Thymus (tissue), 11 donors: ENCODE data around the gene FAM237B. TPM values are rescaled to one million over a fixed set of nuclear protein-coding genes. Genes with fewer than 3 reads are reported as not detected.
"Not testable (repeated sequence)": the region's sequence is repeated elsewhere in the genome, so short reads cannot be mapped to it uniquely, and the experiment has no call there.

Experiments
- DNase-seq, 9 donors: peaks; one replicate each; pipeline ENCODE4 v3.0.0-alpha.2; 2013; ENCODE audit warnings: low spot score in 9 of 9, low read depth in 6 of 9, missing footprints in 1 of 9
- H3K27ac ChIP-seq, 2 donors: one replicate each; pipeline ENCODE4 v1.5.1; 2013; ENCODE audit warnings: control low read depth in 1 of 2, low read depth in 1 of 2, low read length in 1 of 2, mild to moderate bottlenecking in 1 of 2, moderate library complexity in 1 of 2
- H3K27me3 ChIP-seq, 2 donors: one replicate each; pipeline ENCODE4 v1.5.1; 2013; ENCODE audit warnings: low read length in 1 of 2; ENCODE audit not compliant: control insufficient read depth in 2 of 2, insufficient read depth in 1 of 2
- H3K36me3 ChIP-seq, 2 donors: one replicate each; pipeline ENCODE4 v1.5.1; 2013; ENCODE audit warnings: low read length in 1 of 2, mild to moderate bottlenecking in 1 of 2, moderate library complexity in 1 of 2; ENCODE audit not compliant: control insufficient read depth in 2 of 2, insufficient read depth in 2 of 2
- H3K4me1 ChIP-seq, 2 donors: one replicate each; pipeline ENCODE4 v1.5.1; 2013; ENCODE audit warnings: low read length in 2 of 2; ENCODE audit not compliant: control insufficient read depth in 2 of 2, insufficient read depth in 2 of 2
- H3K4me3 ChIP-seq, 2 donors: one replicate each; pipeline ENCODE4 v1.5.1; 2013; ENCODE audit warnings: low read length in 2 of 2, control low read depth in 1 of 2, mild to moderate bottlenecking in 1 of 2
- H3K9me3 ChIP-seq, 2 donors: one replicate each; pipeline ENCODE4 v1.5.1; 2013; ENCODE audit warnings: low read length in 1 of 2, mild to moderate bottlenecking in 1 of 2; ENCODE audit not compliant: control insufficient read depth in 2 of 2, insufficient read depth in 1 of 2
- WGBS: extraction: QIAGEN DNeasy Blood & Tissue Kit; methylation state at CpG from one replicate; pipeline ENCODE4 v1.1.7; 2013; 5-methylcytosine and 5-hydroxymethylcytosine counted together
- polyA plus RNA-seq: library from polyadenylated mRNA; stranded (reverse); fragments of 200-250 nt; gene quantifications from one replicate; pipeline ENCODE4 v1.2.3, GENCODE V29; 2013
- total RNA-seq: library from RNA; stranded (reverse); fragments of 120-200 nt; gene quantifications from one replicate; pipeline ENCODE4 v1.2.4, GENCODE V29; 2013
- donor health status: healthy.

The FAM237B gene
- total and polyA plus RNA-seq, 2 donors = not detected

DNA sequence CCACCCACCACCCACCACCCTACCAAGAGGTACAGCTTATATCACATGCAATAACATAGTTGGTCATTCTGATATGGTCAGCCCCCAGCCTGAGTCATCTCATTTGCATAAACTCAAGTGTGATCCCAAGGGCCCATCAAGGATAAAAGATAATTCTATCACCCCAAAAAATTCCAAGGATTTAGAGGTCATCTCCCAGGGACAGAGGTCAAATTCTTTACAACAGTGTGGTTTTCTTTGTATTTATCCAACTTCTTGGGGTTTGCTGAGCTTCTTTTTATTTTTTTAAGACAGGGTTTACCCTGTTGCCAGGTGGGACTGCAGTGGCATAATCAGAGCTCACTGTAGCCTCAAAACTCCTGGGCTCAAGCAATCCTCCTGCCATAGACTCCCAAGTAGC lies 16.0 kb upstream of the FAM237B start:
- Histone ChIP-seq H3K27ac (no peak overlapping the region), H3K4me3 (no peak overlapping the region), H3K4me1 (no peaks in the 10 kb centered on the region), H3K9me3 (no peaks in the 10 kb centered on the region), H3K27me3 (no peaks in the 10 kb centered on the region), H3K36me3 (no peaks in the 10 kb centered on the region)
- no peak for DNase-seq

DNA sequence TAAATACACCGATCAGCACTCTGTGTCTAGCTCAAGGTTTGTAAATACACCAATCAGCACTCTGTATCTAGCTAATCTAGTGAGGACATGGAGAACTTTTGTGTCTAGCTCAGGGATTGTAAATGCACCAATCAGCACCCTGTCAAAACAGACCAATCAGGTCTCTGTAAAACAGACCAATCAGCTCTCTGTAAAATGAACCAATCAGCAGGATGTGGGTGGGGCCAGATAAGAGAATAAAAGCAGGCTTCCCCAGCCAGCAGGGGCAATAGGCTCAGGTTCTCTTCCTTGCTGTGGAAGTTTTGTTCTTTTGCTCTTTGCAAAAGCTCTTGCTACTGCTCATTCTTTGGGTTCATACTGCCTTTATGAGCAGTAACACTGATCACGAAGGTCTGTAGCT lies 13.8 kb upstream of the FAM237B start:
- not testable (repeated sequence) for DNase-seq, H3K27ac ChIP-seq
- 82% methylated on average over 2 of the region's 2 CpGs for WGBS

GRCh38 chr7:90334193-90334843 lies 13.2 kb upstream of the FAM237B start:
- no peaks in the 10 kb centered on the region for H3K4me1 ChIP-seq
- no peak overlapping the region for H3K4me3 ChIP-seq
- WGBS = 97% methylated on average over 48 of the region's 48 CpGs
- H3K9me3 ChIP-seq = no peaks in the 10 kb centered on the region
- DNase-seq = no peak
- no peaks in the 10 kb centered on the region for H3K36me3 ChIP-seq
- H3K27me3 ChIP-seq = no peaks in the 10 kb centered on the region
- no peak overlapping the region for H3K27ac ChIP-seq

More for the DNA sequence above, 13.8 kb upstream of the FAM237B start:
- H3K9me3 ChIP-seq, H3K27me3 ChIP-seq, H3K4me1 ChIP-seq, H3K36me3 ChIP-seq, H3K4me3 ChIP-seq: not testable (repeated sequence)

- DNase-seq = no peak
- Histone ChIP-seq H3K27ac (no peak overlapping the region), H3K4me1 (no peaks in the 10 kb centered on the region), H3K4me3 (no peak overlapping the region), H3K36me3 (no peaks in the 10 kb centered on the region), H3K9me3 (no peaks in the 10 kb centered on the region), H3K27me3 (peaks cover 4 to 12% of the 10 kb centered on the region in 2 donors)
- WGBS = 35% methylated on average over 1 of the region's 1 CpG
Observed at GRCh38 chr7:90326500-90326899, 5.4 kb upstream of the FAM237B start.

- no peak overlapping the region for H3K27ac ChIP-seq
- no peaks in the 10 kb centered on the region for H3K36me3 ChIP-seq
- DNase-seq = no peak
- H3K27me3 ChIP-seq = peaks cover 15 to 34% of the 10 kb centered on the region in 2 donors
- H3K4me1 ChIP-seq = no peaks in the 10 kb centered on the region
- H3K4me3 ChIP-seq = no peak overlapping the region
- H3K9me3 ChIP-seq = no peaks in the 10 kb centered on the region
Observed at GRCh38 chr7:90322837-90323236, 1.7 kb upstream of the FAM237B start.

- peaks cover 15 to 34% of the 10 kb centered on the region in 2 donors for H3K27me3 ChIP-seq
- no peak overlapping the region for H3K4me3 ChIP-seq
- no peak for DNase-seq
Observed at GRCh38 chr7:90320418-90320800, 695 bp downstream of the FAM237B start.

DNA sequence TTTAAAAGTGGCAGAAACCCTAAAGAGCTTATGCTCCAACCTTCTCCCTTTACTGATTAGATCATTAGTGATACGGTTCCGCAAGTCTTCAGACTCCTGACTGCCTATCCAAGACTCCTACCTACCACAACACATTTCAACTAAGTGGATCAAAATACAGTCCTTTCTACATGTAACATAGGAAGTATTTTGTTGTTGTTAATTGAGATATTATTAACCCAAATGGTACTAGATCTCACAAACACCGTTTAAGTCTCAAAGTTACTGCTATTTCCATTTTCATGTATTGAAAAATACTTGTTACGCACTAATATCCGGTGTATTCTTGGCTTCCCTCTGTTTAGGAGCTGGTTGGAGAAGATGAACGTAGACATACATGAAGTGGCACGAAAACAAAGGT lies 1.1 kb downstream of the FAM237B start:
- no peak for DNase-seq
- Histone ChIP-seq H3K27me3 (peaks cover 15 to 34% of the 10 kb centered on the region in 2 donors), H3K4me3 (no peak overlapping the region), H3K36me3 (no peaks in the 10 kb centered on the region), H3K9me3 (no peaks in the 10 kb centered on the region), H3K4me1 (no peaks in the 10 kb centered on the region), H3K27ac (no peak overlapping the region)
- WGBS = 87% methylated on average over 7 of the region's 7 CpGs

More at GRCh38 chr7:90320418-90320800, 695 bp downstream of the FAM237B start:
- 40% methylated on average over 7 of the region's 7 CpGs for WGBS
- H3K27ac ChIP-seq = no peak overlapping the region
- no peaks in the 10 kb centered on the region for H3K9me3 ChIP-seq
- H3K36me3 ChIP-seq = no peaks in the 10 kb centered on the region
- no peaks in the 10 kb centered on the region for H3K4me1 ChIP-seq

DNA sequence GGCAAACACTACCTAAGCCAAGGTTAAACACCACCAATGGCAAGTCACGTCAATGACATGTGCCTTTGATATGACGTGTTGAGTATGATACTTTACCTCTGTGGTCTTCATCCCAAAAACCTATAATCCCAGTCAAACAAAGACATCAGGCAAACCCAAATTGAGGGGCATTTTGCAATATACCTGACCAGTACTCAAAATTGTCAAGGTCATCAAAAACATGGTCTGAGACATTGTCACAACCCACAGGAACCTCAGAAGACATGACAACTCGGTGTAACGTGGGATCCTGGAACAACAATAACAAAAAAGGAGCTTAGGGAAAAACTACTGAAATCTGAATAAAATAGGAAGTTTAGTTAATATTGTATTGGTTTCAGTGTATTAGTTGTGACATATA lies 7.2 kb downstream of the FAM237B start:
- Histone ChIP-seq H3K27ac (no peak overlapping the region), H3K4me3 (no peak overlapping the region), H3K4me1 (no peaks in the 10 kb centered on the region), H3K36me3 (no peaks in the 10 kb centered on the region), H3K27me3 (no peaks in the 10 kb centered on the region), H3K9me3 (no peaks in the 10 kb centered on the region)
- no peak for DNase-seq
- 73% methylated on average over 4 of the region's 4 CpGs for whole genome bisulfite sequencing

- Histone ChIP-seq H3K27me3 (no peaks in the 10 kb centered on the region), H3K36me3 (no peaks in the 10 kb centered on the region), H3K4me1 (no peaks in the 10 kb centered on the region), H3K27ac (no peak overlapping the region), H3K9me3 (no peaks in the 10 kb centered on the region), H3K4me3 (no peak overlapping the region)
- WGBS = 93% methylated on average over 2 of the region's 2 CpGs
- DNase-seq = peak in 1 of 9 donors; percentile 2
Observed at GRCh38 chr7:90312745-90313144, 8.4 kb downstream of the FAM237B start.

- Histone ChIP-seq H3K9me3 (no peaks in the 10 kb centered on the region), H3K36me3 (no peaks in the 10 kb centered on the region), H3K4me3 (no peak overlapping the region), H3K27me3 (no peaks in the 10 kb centered on the region), H3K27ac (no peak overlapping the region), H3K4me1 (no peaks in the 10 kb centered on the region)
- no peak for DNase-seq
Observed at GRCh38 chr7:90311175-90311574, 9.9 kb downstream of the FAM237B start.
